GM23248 (cell line): ENCODE data around the gene CNTROB. TPM values are rescaled to one million over a fixed set of nuclear protein-coding genes. Genes with fewer than 3 reads are reported as not detected.

Experiments used
- DNase-seq: peaks from one replicate; pipeline ENCODE4 v3.0.0-alpha.2; 2015
- H2AFZ ChIP-seq: fragments of 200-600 bp; sonication (generic); 2 replicates; pipeline ENCODE4 v1.6.1; 2016; ENCODE audit warnings: antibody characterized with exemption
- H3F3A ChIP-seq: fragments of 200-600 bp; sonication (generic); 2 replicates; pipeline ENCODE4 v1.6.1; 2016; ENCODE audit warnings: mild to moderate bottlenecking, antibody characterized with exemption, mixed run types; ENCODE audit not compliant: insufficient read depth
- H3K27ac ChIP-seq: fragments of 200-600 bp; sonication (generic); 2 replicates; pipeline ENCODE4 v1.5.1; 2016; ENCODE audit warnings: mild to moderate bottlenecking
- H3K27me3 ChIP-seq: fragments of 200-600 bp; sonication (generic); replicated peaks from 2 replicates; pipeline ENCODE4 v1.6.1; 2016; ENCODE audit warnings: mild to moderate bottlenecking; ENCODE audit not compliant: insufficient read depth
- H3K36me3 ChIP-seq: fragments of 200-600 bp; sonication (generic); 2 replicates; pipeline ENCODE4 v1.6.1; 2016; ENCODE audit warnings: low read depth, mild to moderate bottlenecking
- H3K4me1 ChIP-seq: fragments of 200-600 bp; sonication (generic); 2 replicates; pipeline ENCODE4 v1.6.1; 2016; ENCODE audit warnings: mild to moderate bottlenecking; ENCODE audit not compliant: insufficient read depth
- H3K4me2 ChIP-seq: fragments of 200-600 bp; sonication (generic); one replicate; pipeline ENCODE4 v1.6.1; 2016; ENCODE audit warnings: mild to moderate bottlenecking; ENCODE audit not compliant: unreplicated experiment
- H3K4me3 ChIP-seq: fragments of 200-600 bp; sonication (generic); 2 replicates; pipeline ENCODE4 v1.5.1; 2016; ENCODE audit warnings: mild to moderate bottlenecking
- H3K79me2 ChIP-seq: fragments of 200-600 bp; sonication (generic); 2 replicates; pipeline ENCODE4 v1.6.1; 2016; ENCODE audit warnings: mild to moderate bottlenecking; ENCODE audit not compliant: insufficient read depth
- H3K9ac ChIP-seq: fragments of 200-600 bp; sonication (generic); 2 replicates; pipeline ENCODE4 v1.6.1; 2016; ENCODE audit warnings: mild to moderate bottlenecking
- H3K9me2 ChIP-seq: fragments of 200-600 bp; sonication (generic); 2 replicates; pipeline ENCODE4 v1.6.1; 2016; ENCODE audit warnings: mixed run types, mild to moderate bottlenecking, moderate library complexity; ENCODE audit not compliant: insufficient read depth
- H3K9me3 ChIP-seq: fragments of 200-600 bp; sonication (generic); one replicate; pipeline ENCODE4 v1.6.1; 2017; ENCODE audit warnings: low read depth
- H4K20me1 ChIP-seq: fragments of 200-600 bp; sonication (generic); 2 replicates; pipeline ENCODE4 v1.6.0; 2016; ENCODE audit not compliant: insufficient read depth
- EZH2 ChIP-seq: fragments of 200-600 bp; sonication (generic); IDR thresholded peaks from 2 replicates; pipeline ENCODE4 v1.6.1; 2018; ENCODE audit warnings: antibody characterized with exemption, mild to moderate bottlenecking; ENCODE audit not compliant: insufficient read depth, poor library complexity, severe bottlenecking
- EZH2phosphoT487 ChIP-seq: fragments of 200-600 bp; sonication (generic); IDR thresholded peaks from 2 replicates; pipeline ENCODE4 v1.6.1; 2018; ENCODE audit warnings: antibody characterized with exemption, moderate library complexity, mild to moderate bottlenecking, low read depth; ENCODE audit not compliant: insufficient read depth
- WGBS, 2 experiments: methylation state at CpG; one replicate each; pipeline ENCODE4 v1.1.6; 2015 to 2017; ENCODE audit warnings: low lambda C conversion rate in 2 of 2, low coverage in 1 of 2; ENCODE audit errors: missing lambda C conversion rate in 2 of 2; 5-methylcytosine and 5-hydroxymethylcytosine counted together
- in situ Hi-C: fragments of 300-500 bp; cut with MboI; formaldehyde crosslinking; loops from 2 replicates; pipeline ENCODE4 v1.15.0; 2020
- polyA plus RNA-seq: library from polyadenylated mRNA; unstranded; fragments of >200 nt; fragmentation: Nextera tagmentation; extraction: Ambion mirVana; gene quantifications from 2 replicates; pipeline ENCODE4 v1.2.1, GENCODE V29; 2016
- total RNA-seq: library from RNA; depleted of rRNA; stranded (reverse); fragments of >200 nt; shearing (Covaris generic); gene quantifications from 2 replicates; pipeline ENCODE4 v1.2.3, GENCODE V29; 2014

CNTROB gene
- total and polyA plus RNA-seq, 2 experiments from 2014 or later = 17.9 to 21.2 TPM

DNA sequence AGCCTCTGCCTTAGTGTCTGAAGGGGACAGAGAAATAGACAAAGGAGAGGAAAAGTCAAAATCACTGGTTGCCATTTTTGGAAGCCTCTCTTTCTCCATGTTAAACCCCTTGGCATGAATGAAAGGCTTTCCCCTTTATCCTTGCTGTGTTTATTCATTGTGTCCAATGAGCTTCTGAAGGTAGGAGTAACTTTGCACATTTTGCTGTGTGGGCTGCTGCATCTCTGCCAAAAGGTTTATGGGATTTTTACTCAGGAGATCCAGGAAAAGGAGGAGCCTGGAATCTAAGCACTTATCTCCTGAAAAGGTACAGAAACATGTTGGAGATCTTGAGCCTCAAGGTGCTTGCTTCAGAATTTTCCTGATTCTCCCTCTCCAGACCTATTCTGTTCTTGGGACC is 3.9 kb downstream of the CNTROB start:
- in situ Hi-C loops = no loop called here
- no peaks in the 10 kb centered on the region for H4K20me1 ChIP-seq
- no peak for TF ChIP-seq EZH2phosphoT487
- no peak for TF ChIP-seq EZH2
- no peaks in the 10 kb centered on the region for H3F3A ChIP-seq
- H3K9ac ChIP-seq = no peak overlapping the region
- no peak overlapping the region for H3K4me2 ChIP-seq
- H3K79me2 ChIP-seq = peaks cover 42% of the 10 kb centered on the region
- H3K4me1 ChIP-seq = peaks cover 8% of the 10 kb centered on the region
- H3K27me3 ChIP-seq = no peaks in the 10 kb centered on the region
- no peaks in the 10 kb centered on the region for H3K9me2 ChIP-seq
- DNase-seq = no peak
- H3K36me3 ChIP-seq = peaks cover 11% of the 10 kb centered on the region
- no peak overlapping the region for H2AFZ ChIP-seq
- no peak overlapping the region for H3K27ac ChIP-seq
- no peak overlapping the region for H3K4me3 ChIP-seq
- no peaks in the 10 kb centered on the region for H3K9me3 ChIP-seq

GRCh38 chr17:7940034-7940433 is 8.0 kb downstream of the CNTROB start:
- 97 to 99% methylated on average over 4 of the region's 4 CpGs for WGBS, 2 experiments
- Histone ChIP-seq H3K36me3 (peaks cover 21% of the 10 kb centered on the region), H3K4me2 (no peak overlapping the region), H2AFZ (no peak overlapping the region), H3K4me1 (no peaks in the 10 kb centered on the region), H3K79me2 (peaks cover 3% of the 10 kb centered on the region; the same call in 1 of the 2 replicates), H3K9me2 (no peaks in the 10 kb centered on the region), H3K4me3 (no peak overlapping the region), H3K9me3 (no peaks in the 10 kb centered on the region), H3K27ac (no peak overlapping the region), H3K9ac (no peak overlapping the region), H4K20me1 (no peaks in the 10 kb centered on the region), H3K27me3 (no peaks in the 10 kb centered on the region), H3F3A (no peaks in the 10 kb centered on the region)
- TF ChIP-seq EZH2 (no peak), EZH2phosphoT487 (no peak)
- no peak for DNase-seq
- in situ Hi-C loops = no loop called here

DNA sequence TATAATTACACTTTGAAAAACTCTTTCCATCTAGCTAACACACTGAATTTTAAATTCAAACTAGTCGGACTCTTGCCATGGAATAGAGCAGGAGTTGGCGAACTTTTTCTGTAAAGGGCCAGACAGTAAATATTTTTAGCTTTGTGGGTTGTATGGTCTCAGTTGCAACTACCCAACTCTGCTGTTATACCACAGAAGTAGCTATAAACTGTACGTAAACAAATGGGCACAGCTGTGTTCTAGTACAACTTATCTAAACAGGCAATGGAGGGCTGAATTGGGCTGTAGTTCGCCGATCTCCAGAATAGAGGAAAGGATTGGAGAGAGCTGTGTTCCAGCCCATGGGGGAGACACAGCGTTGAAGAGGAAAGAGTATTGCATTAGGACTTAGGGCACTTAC is 8.7 kb downstream of the CNTROB start:
- TF ChIP-seq EZH2 = no peak
- no peak for TF ChIP-seq EZH2phosphoT487
- Histone ChIP-seq H3K27ac (no peak overlapping the region), H4K20me1 (no peaks in the 10 kb centered on the region), H3K9me2 (no peaks in the 10 kb centered on the region), H3F3A (no peaks in the 10 kb centered on the region), H3K4me2 (no peak overlapping the region), H3K9me3 (no peaks in the 10 kb centered on the region), H3K4me1 (no peaks in the 10 kb centered on the region), H3K79me2 (no peaks in the 10 kb centered on the region; the same call in 1 of the 2 replicates), H3K36me3 (peaks cover 27% of the 10 kb centered on the region), H3K9ac (no peak overlapping the region), H3K4me3 (no peak overlapping the region), H3K27me3 (no peaks in the 10 kb centered on the region), H2AFZ (no peak overlapping the region)
- no peak for DNase-seq
- 97 to 98% methylated on average over 6 of the region's 6 CpGs for WGBS, 2 experiments
- in situ Hi-C loops = no loop called here

DNA sequence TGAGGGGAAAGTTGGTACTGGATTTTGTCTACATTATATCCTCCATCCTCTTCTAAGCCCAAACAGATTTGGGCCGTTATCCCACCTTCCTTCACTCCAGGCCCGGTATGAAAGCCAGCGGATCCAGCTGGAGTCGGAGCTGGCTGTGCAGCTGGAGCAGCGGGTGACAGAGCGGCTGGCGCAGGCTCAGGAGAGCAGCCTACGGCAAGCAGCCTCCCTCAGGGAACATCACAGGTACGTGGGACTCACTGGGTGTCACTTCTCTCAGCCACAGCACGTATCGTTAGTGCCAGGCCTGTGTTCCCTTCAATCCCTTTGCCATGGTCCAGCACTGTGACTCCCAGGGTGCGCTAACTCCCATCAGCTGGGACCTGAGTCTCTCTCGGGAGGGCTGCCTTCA is 11.3 kb downstream of the CNTROB start:
- Histone ChIP-seq H3K27me3 (no peaks in the 10 kb centered on the region), H3K36me3 (peaks cover 31% of the 10 kb centered on the region), H3K27ac (no peak overlapping the region), H3K4me2 (no peak overlapping the region), H3F3A (no peaks in the 10 kb centered on the region), H4K20me1 (no peaks in the 10 kb centered on the region), H3K9me3 (no peaks in the 10 kb centered on the region), H3K4me3 (no peak overlapping the region), H3K79me2 (no peaks in the 10 kb centered on the region), H3K9me2 (no peaks in the 10 kb centered on the region), H2AFZ (no peak overlapping the region), H3K4me1 (no peaks in the 10 kb centered on the region), H3K9ac (no peak overlapping the region)
- WGBS, 2 experiments = 82 to 83% methylated on average over 11 to 13 of the region's 13 CpGs
- DNase-seq = no peak
- TF ChIP-seq EZH2 (no peak), EZH2phosphoT487 (no peak)
- in situ Hi-C loops = no loop called here

DNA sequence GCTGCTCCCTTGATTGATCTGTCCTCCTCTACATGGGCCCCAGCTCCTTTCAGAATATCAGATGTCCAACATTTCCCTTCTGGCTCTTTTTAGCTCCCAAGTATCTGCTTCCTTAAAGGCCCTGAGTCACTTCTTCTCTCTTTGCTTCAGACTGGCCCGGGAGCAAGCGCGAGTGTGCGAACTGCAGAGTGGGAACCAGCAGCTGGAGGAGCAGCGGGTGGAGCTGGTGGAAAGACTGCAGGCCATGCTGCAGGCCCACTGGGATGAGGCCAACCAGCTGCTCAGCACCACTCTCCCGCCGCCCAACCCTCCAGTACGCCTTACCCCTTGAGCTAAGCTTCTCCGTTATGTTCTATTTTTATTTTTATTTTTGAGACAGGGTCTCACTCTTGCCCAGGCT is 12.3 kb downstream of the CNTROB start:
- no peaks in the 10 kb centered on the region for H3K79me2 ChIP-seq
- no peak overlapping the region for H3K4me3 ChIP-seq
- H3K27me3 ChIP-seq = no peaks in the 10 kb centered on the region
- 96% methylated on average over 8 to 9 of the region's 9 CpGs for WGBS, 2 experiments
- in situ Hi-C loops = no loop called here
- H3K9me3 ChIP-seq = no peaks in the 10 kb centered on the region
- DNase-seq = no peak
- no peak overlapping the region for H3K9ac ChIP-seq
- H3K4me2 ChIP-seq = no peak overlapping the region
- no peaks in the 10 kb centered on the region for H3K9me2 ChIP-seq
- no peaks in the 10 kb centered on the region for H3F3A ChIP-seq
- TF ChIP-seq EZH2phosphoT487 (no peak), EZH2 (no peak)
- H3K27ac ChIP-seq = no peak overlapping the region
- peaks cover 31% of the 10 kb centered on the region for H3K36me3 ChIP-seq
- no peaks in the 10 kb centered on the region for H3K4me1 ChIP-seq
- H2AFZ ChIP-seq = no peak overlapping the region
- H4K20me1 ChIP-seq = no peaks in the 10 kb centered on the region
